Endothelial cell (in vitro differentiated cells): ENCODE results near the gene TMEM243. TPM values are rescaled to one million over a fixed set of nuclear protein-coding genes. Genes with fewer than 3 reads are reported as not detected.

Experiments
- DNase-seq: peaks from one replicate; pipeline ENCODE4 v3.0.0; 2021; ENCODE audit warnings: low spot score
- H3K27ac Mint-ChIP-seq: one replicate; pipeline ENCODE4 v1.8.0; 2021; ENCODE audit warnings: mixed read lengths, inconsistent platforms; ENCODE audit not compliant: unreplicated experiment
- H3K27me3 Mint-ChIP-seq: one replicate; pipeline ENCODE4 v1.8.0; 2021; ENCODE audit warnings: mild to moderate bottlenecking, moderate library complexity, mixed read lengths, inconsistent platforms; ENCODE audit not compliant: unreplicated experiment
- H3K36me3 Mint-ChIP-seq: one replicate; pipeline ENCODE4 v1.8.0; 2021; ENCODE audit warnings: mild to moderate bottlenecking, low read depth, mixed read lengths, inconsistent platforms; ENCODE audit not compliant: unreplicated experiment
- H3K4me1 Mint-ChIP-seq: one replicate; pipeline ENCODE4 v1.8.0; 2021; ENCODE audit warnings: mild to moderate bottlenecking, mixed read lengths, inconsistent platforms; ENCODE audit not compliant: unreplicated experiment
- H3K4me3 Mint-ChIP-seq: one replicate; pipeline ENCODE4 v1.8.0; 2021; ENCODE audit warnings: mild to moderate bottlenecking, mixed read lengths, inconsistent platforms; ENCODE audit not compliant: unreplicated experiment
- H3K9me3 Mint-ChIP-seq: one replicate; pipeline ENCODE4 v1.8.0; 2021; ENCODE audit warnings: mixed read lengths, inconsistent platforms; ENCODE audit not compliant: unreplicated experiment
- total RNA-seq: library from RNA; stranded (reverse); fragmentation: NEBNext Ultra II Directional; extraction: Animal tissue kit (Norgen Biotek cat#: 25700); gene quantifications from one replicate; pipeline ENCODE4 v1.2.1, GENCODE V29; 2021; ENCODE audit not compliant: unreplicated experiment
- TF ChIP-seq, protein P1 (sequence below): fragments of 200-600 bp; sonication (generic); IDR thresholded peaks from one replicate; pipeline ENCODE4 v1.5.0; 2021; ENCODE audit warnings: antibody characterized with exemption; ENCODE audit not compliant: unreplicated experiment

The TMEM243 gene
- total RNA-seq, 1 donor from 2014 or later = 44.9 TPM

DNA sequence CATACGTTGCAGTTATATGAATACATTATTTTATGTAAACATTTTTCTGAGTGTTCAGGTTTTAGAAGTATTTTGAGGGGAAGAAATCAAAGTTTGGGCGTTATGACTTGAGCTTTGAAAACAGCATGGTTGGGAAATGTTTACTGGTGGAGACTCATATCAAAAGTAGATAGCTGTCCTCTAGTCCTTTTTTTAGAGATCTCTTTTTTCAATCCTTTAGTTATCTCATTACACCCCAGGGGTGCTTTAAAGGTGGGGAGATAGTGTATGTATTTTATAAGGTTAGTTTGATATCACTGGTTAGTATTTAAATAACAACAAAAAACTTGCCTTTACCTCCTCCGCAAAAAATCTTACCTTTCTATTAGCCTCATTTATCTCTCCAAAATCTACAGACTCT is 65.0 kb downstream of the TMEM243 start:
- Mint-ChIP-seq H3K27me3 (peaks cover 11% of the 10 kb centered on the region), H3K4me3 (peak overlapping the region; percentile 99), H3K9me3 (no peaks in the 10 kb centered on the region), H3K36me3 (peaks cover 5% of the 10 kb centered on the region), H3K4me1 (peaks cover 38% of the 10 kb centered on the region), H3K27ac (peak overlapping the region; percentile 53)
- TF ChIP-seq, protein P1, sequence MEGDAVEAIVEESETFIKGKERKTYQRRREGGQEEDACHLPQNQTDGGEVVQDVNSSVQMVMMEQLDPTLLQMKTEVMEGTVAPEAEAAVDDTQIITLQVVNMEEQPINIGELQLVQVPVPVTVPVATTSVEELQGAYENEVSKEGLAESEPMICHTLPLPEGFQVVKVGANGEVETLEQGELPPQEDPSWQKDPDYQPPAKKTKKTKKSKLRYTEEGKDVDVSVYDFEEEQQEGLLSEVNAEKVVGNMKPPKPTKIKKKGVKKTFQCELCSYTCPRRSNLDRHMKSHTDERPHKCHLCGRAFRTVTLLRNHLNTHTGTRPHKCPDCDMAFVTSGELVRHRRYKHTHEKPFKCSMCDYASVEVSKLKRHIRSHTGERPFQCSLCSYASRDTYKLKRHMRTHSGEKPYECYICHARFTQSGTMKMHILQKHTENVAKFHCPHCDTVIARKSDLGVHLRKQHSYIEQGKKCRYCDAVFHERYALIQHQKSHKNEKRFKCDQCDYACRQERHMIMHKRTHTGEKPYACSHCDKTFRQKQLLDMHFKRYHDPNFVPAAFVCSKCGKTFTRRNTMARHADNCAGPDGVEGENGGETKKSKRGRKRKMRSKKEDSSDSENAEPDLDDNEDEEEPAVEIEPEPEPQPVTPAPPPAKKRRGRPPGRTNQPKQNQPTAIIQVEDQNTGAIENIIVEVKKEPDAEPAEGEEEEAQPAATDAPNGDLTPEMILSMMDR = no peak
- DNase-seq = no peak

DNA sequence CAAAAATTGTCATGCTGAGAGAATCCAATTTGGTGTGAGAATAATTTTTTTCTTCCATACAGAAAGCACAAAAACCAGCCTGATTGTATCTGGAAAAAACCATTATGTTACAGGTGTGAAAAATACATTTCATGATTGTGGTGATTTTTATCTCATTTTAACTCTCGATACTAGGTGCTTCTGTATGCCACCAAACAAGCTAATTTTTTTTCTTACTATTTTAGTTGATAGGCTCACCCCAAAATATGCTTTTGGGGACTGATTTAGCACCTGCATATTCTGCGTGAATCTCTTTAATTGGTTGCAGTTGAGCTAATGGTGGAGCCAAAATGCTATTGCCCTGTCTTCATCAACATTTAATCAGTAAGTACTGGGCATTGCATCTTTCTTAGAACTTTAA is 65.4 kb downstream of the TMEM243 start:
- Mint-ChIP-seq H3K4me1 (peaks cover 38% of the 10 kb centered on the region), H3K36me3 (peaks cover 5% of the 10 kb centered on the region), H3K4me3 (peak overlapping the region; percentile 99), H3K27me3 (peaks cover 11% of the 10 kb centered on the region), H3K9me3 (no peaks in the 10 kb centered on the region), H3K27ac (peak overlapping the region; percentile 53)
- DNase-seq = no peak
- TF ChIP-seq, protein P1 = no peak

DNA sequence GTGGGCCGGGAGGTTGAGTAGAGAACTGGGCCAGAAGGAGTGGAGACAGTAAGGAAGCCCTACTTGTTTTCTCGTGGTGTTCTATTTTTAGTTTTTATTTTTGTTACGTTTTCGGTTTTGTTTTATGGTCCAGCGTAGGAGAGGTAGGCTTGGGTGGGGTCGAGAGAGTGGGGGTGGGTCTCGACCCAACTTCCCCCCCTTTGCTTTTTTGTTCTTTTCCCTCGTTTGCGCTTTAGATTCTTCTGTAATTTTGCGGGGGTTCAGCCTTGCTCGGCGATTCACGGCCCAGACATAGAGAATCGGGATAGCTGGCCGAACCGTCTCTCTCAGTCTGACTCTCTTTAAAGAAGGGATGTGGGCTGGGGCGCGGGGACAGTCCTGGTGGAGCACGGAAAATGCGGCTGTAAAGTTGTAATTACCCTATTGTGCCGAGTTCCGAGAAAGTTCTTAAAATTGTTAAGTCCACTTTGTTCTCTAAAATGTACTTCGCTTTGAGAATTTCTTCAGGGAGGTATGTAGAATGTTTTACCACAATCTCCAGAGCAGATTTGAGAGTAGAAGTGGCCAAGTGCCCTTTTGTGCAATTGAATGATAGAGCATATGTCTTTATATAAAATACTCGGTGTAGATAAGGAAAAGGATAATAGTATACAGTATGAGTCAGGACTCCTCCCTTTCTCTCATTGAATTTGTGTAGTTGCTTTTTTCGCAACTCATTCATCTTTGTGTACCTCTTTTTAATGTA is 66.5 kb downstream of the TMEM243 start:
- Mint-ChIP-seq H3K9me3 (no peaks in the 10 kb centered on the region), H3K27me3 (peaks cover 11% of the 10 kb centered on the region), H3K4me3 (peak overlapping the region; percentile 99), H3K4me1 (peaks cover 38% of the 10 kb centered on the region), H3K36me3 (peaks cover 5% of the 10 kb centered on the region), H3K27ac (peak overlapping the region; percentile 99)
- DNase-seq = peak; percentile 27
- TF ChIP-seq, protein P1 = no peak

DNA sequence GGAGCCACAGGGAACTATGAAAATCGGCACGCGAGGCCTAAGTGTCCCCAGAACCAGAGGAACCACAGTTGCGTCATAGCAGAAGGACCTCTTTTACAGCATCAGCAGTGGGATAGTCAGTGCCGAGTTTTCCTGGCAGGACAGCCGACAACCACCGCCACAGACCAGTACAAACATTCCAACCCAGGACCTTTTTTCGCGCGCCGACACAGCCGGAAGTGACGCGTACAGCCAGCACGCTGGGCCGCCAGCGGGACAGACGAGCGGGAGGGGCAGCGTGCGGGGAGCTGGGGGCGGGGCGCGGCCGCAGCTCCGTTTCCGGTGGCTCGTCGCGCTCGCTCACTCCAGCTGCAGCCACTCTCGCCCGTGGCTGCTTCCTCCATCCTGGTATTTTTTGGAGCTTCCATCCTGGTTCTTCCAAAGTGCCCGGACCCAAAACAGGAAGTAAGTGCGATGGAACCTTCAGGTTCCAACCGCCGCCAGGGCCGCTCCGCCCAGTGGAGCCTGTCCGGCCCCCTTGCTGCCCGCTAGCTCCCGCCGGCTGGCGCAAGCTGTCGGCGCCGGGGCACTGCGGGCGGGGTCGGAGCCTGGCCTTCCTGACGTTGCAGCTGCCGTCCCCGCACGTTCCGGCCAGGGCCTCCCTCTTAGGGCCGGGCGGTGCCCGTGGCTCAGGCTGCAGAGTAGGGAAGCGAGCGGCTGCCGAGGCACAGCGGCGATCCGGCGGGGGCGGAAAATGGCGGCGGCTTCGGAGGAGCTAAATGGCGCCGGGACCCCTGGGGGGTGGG is 67.2 kb downstream of the TMEM243 start, which contains the start of gene DMTF1:
TSS of gene DMTF1 (plus strand) at position 342 of the 785 bp plus-strand sequence. CDS start 12,489 bp downstream, outside the sequence.
- H3K4me3 Mint-ChIP-seq = peak within 1 kb of the TSS; percentile 99
- H3K36me3 Mint-ChIP-seq = peaks cover 5% of the 10 kb centered on the region
- TF ChIP-seq, protein P1 = no peak
- H3K9me3 Mint-ChIP-seq = no peaks in the 10 kb centered on the region
- peak within 1 kb of the TSS; percentile 100 for H3K27ac Mint-ChIP-seq
- H3K4me1 Mint-ChIP-seq = peaks cover 37% of the 10 kb centered on the region
- peaks cover 11% of the 10 kb centered on the region for H3K27me3 Mint-ChIP-seq
- DNase-seq = peak; percentile 89

DNA sequence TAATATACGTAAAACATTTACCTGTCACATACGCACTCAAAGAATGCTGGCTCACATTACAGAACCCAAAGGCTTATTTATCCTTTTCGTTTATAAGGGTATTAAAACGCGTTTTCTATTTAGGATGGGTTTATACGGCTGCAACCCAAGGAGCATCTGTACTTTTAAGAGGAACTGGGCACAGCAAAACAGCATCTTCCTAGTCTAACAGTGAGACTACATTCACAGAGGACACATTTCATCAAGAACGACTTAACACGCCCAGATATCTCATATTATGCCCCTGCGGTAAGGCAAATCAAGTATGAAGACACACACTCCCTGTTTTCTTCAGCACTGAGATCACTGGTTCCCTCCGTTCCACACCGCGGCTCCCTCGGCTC is 67.8 kb downstream of the TMEM243 start:
- H3K27ac Mint-ChIP-seq = peak overlapping the region; percentile 100
- TF ChIP-seq, protein P1 = no peak
- H3K4me1 Mint-ChIP-seq = peaks cover 31% of the 10 kb centered on the region
- DNase-seq = no peak
- H3K4me3 Mint-ChIP-seq = peak overlapping the region; percentile 99
- H3K9me3 Mint-ChIP-seq = no peaks in the 10 kb centered on the region
- H3K27me3 Mint-ChIP-seq = peaks cover 11% of the 10 kb centered on the region
- H3K36me3 Mint-ChIP-seq = peaks cover 5% of the 10 kb centered on the region
